ENCODE data around the gene LRRC46. TPM values are rescaled to one million over a fixed set of nuclear protein-coding genes. Genes with fewer than 3 reads are reported as not detected.

The LRRC46 gene
- total and polyA plus RNA-seq, 9 of the 15 experiments (the other 6 are each of a cell fraction or from before 2014, with no cell fraction given), result 0.39 to 1.4 (median 0.53) TPM; not detected in 1

- TF ChIP-seq TFE3 (CRISPR knock-in tag; IDR thresholded peaks at IDR 0.05) (no peak), PCBP2 (IDR thresholded peaks at IDR 0.05; ENCODE audit: low read depth, low read length, poor library complexity, severe bottlenecking) (no peak), ZNF407 (IDR thresholded peaks at IDR 0.05; ENCODE audit: low read depth) (no peak), STAG1 (CRISPR knock-in tag; IDR thresholded peaks at IDR 0.05; ENCODE audit: borderline replicate concordance) (no peak), EGR1 (conservative IDR thresholded peaks at IDR 0.05) (peak; percentile 80)
- TF ChIP-seq, protein P1, sequence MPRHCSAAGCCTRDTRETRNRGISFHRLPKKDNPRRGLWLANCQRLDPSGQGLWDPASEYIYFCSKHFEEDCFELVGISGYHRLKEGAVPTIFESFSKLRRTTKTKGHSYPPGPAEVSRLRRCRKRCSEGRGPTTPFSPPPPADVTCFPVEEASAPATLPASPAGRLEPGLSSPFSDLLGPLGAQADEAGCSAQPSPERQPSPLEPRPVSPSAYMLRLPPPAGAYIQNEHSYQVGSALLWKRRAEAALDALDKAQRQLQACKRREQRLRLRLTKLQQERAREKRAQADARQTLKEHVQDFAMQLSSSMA (CRISPR knock-in tag; IDR thresholded peaks at IDR 0.05), result no peak
- TF ChIP-seq, protein P2, sequence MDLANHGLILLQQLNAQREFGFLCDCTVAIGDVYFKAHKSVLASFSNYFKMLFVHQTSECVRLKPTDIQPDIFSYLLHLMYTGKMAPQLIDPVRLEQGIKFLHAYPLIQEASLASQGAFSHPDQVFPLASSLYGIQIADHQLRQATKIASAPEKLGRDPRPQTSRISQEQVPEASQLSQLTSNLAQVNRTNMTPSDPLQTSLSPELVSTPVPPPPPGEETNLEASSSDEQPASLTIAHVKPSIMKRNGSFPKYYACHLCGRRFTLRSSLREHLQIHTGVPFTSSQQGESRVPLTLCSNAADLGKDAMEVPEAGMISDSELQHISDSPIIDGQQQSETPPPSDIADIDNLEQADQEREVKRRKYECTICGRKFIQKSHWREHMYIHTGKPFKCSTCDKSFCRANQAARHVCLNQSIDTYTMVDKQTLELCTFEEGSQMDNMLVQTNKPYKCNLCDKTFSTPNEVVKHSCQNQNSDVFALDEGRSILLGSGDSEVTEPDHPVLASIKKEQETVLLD (IDR thresholded peaks at IDR 0.05), result no peak
- TF ChIP-seq, protein P3, sequence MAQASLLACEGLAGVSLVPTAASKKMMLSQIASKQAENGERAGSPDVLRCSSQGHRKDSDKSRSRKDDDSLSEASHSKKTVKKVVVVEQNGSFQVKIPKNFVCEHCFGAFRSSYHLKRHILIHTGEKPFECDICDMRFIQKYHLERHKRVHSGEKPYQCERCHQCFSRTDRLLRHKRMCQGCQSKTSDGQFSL (CRISPR knock-in tag; IDR thresholded peaks at IDR 0.05), result peak; percentile 70; the same call in 1 of the 2 replicates
- TF ChIP-seq, protein P3 (tag; IDR thresholded peaks at IDR 0.05), result no peak
- TF ChIP-seq, protein P4, sequence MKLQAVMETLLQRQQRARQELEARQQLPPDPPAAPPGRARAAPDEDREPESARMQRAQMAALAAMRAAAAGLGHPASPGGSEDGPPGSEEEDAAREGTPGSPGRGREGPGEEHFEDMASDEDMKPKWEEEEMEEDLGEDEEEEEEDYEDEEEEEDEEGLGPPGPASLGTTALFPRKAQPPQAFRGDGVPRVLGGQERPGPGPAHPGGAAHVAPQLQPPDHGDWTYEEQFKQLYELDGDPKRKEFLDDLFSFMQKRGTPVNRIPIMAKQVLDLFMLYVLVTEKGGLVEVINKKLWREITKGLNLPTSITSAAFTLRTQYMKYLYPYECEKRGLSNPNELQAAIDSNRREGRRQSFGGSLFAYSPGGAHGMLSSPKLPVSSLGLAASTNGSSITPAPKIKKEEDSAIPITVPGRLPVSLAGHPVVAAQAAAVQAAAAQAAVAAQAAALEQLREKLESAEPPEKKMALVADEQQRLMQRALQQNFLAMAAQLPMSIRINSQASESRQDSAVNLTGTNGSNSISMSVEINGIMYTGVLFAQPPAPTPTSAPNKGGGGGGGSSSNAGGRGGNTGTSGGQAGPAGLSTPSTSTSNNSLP (IDR thresholded peaks at IDR 0.05; ENCODE audit: borderline replicate concordance, low read depth, low read length), result no peak
Observed at GRCh38 chr17:47850692-47851573, 19.5 kb downstream of the LRRC46 start, which contains the start of gene SP6 (continued).
